GM19351 (cell line): Measurements from ENCODE around the gene SSTR3.
"Not testable (repeated sequence)": the region's sequence is repeated elsewhere in the genome, so short reads cannot be mapped to it uniquely, and the experiment has no call there.

Source experiments
- ATAC-seq: cut with Tn5 transposase; IDR thresholded peaks from one replicate; pipeline ENCODE4 v1.9.1; 2021; ENCODE audit warnings: mild to moderate bottlenecking, moderate library complexity; ENCODE audit not compliant: unreplicated experiment

The SSTR3 gene

DNA sequence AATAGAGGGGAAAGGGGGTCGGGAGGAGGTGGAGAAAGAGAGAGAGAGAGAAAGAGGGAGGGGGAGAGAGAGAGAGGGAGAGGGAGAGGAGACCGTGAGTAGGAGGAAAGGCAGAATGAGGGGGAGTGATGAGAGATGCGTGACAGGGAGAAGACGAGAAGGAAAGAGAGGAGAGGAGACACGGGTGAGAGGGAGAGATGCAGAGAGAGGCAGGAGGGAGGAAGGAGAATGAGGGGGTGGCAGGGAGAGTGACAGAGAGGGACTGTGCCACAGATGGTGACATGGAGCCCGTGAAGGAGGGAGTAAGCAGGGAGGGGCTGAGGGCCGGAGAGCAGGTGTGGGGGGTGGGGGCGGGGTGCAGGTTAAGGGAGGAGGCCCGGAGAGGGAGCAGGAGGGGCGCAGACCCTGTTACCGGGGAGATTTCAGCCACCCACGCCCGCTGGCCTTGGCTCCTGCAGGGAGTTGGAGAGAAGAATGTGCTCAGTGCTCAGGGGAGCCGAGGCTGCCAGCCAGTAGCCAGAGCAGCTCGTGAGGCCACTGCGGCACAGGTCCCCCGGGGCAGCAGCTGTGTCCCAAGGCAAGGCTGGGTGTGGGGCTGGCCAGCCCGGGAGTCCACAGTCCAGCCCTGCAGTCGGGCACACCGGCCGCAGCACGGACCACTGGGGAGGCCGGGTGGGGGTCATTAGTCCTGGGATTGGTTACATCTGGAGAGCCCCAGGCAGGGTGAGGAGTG is at the start of gene SSTR3:
Gene SSTR3, minus strand, starts transcription at position 304 of the 733 bp plus-strand sequence. CDS start 4,674 bp downstream, outside the sequence.
- ATAC-seq, result no peak

DNA sequence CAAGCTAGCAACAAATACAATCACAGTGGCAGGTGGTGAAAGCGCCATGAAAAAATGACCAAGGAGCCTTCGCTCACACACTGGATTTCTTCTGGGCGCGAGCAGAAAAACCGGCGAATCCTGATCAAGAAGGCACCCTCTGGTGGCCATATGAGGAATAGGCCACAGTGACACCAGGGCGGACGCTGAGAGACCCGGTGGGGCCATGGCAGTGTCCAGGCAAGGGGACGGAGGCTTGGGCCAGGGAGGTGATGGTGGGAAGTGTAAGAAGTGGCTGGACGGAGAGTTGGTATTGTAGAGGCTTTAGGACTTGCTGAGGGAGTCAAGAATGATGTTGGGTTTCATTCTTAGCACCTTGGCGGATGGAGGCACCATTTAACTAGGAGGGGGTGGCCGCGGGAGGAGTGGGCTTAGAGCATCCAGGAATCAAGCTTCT is 48.6 kb upstream of the SSTR3 start:
- ATAC-seq, result no peak

DNA sequence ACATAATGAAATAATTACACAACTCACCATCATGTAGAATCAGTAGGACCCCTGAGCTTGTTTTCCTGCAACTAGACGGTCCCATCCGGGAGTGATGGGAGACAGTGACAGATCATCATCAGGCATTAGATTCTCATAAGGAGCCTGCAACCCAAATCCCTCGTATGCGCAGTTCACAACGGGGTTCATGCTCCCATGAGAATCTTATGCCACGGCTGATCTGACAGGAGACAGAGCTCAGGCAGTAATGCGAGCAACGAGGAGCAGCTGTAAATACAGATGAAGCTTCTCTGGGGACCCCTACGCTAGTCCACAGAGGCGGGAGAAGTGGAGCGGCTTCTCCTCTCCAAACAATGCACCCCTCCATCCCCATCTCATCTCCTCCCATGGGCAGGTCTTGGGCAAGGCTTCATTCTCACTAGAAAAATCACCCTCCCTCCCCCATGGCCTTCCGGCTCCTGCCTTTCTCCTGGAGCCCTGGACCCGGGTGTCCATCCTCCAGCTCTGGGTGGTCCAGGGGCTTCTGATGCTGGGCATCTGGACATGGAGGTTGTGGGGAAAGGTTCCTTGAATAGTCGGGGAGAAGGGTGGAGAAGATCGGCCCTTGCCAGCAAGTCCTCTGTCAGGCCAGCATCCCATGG is 48.0 kb upstream of the SSTR3 start:
- ATAC-seq, result no peak

DNA sequence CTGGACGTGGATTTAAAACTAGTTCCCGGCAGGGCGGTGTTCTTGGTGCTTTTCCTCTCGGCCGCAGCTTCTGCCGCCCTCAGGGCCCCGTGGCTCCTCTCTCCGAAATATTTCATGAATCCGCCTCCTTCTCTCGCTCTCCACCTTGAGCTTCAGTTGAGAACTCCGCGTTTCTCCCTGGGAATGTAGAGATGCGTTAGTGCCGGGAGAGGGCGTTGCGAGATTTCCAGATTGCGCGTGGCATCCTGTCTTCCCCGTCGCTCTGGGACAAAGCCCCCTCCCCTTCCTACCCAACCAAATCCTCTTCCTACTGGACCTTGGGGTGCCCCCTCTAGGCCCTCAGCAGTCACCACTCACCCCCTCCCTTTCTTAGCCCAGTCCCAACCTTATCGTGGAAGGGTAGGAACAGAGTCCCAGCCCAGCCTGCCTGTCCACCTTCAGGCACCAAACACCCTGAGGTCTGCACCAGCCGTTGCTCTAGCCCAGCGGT is 47.3 kb upstream of the SSTR3 start:
- no peak for ATAC-seq

DNA sequence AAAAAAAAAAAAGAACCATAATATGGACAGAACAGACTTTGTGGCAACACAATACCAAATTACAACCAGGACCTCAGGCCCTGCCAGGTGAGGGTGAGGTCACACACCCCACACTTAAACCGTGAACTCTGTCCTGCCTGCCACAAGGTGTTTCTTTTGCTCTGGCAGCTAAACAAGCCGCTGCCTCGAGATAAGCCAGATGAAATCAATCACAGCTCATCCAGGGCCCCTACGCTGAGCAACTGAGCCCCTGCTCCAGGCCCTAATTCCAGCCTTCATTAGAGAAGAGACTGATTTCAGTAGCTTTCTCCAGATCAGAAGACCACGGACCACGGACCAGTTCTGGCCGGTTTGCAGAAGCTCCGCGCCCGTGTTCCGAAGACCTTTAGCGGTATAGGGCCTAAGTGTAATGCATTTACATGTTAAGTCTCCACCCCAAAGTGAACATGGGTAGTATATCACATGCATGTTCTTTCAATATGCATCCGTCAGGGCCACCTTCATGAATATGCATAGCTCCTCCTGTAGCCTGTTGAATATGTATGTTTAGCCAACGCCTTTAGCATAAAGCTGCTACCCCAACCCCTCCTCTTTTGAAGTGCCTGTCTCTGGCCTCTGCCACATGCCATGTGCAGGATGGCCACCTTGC is 46.6 kb upstream of the SSTR3 start:
- no peak for ATAC-seq

DNA sequence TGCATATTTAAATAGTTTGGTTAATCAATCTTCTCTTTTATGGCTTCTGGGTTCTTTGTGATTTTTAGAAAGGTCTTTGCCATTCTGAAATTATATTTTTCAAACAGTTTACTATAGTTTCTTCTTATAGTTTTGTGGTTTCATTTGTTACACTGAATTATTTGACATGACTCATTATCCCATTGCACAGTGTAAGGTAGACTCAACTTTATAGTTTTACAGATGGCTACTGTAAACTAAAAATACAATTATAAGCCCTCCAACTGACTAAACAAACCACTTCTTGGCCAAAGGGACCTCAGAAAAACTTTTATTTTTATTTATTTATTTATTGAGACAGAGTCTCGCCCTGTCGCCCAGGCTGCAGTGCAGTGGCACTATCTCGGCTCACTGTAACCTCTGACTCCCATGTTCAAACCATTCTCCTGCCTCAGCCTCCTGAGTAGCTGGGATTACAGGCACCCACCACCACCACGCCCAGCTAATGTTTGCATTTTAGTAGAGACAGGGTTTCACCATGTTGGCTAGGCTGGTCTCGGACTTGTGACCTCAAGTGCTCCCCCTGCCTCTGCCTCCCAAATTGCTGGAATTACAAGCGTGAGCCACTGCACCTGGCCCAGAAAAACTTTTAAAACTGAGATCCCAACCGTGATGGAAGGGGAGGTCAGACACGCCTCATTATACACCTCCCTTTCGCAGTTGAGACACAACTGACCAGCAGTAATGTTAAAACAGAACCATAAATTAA is 45.9 kb upstream of the SSTR3 start:
- ATAC-seq, result no peak

DNA sequence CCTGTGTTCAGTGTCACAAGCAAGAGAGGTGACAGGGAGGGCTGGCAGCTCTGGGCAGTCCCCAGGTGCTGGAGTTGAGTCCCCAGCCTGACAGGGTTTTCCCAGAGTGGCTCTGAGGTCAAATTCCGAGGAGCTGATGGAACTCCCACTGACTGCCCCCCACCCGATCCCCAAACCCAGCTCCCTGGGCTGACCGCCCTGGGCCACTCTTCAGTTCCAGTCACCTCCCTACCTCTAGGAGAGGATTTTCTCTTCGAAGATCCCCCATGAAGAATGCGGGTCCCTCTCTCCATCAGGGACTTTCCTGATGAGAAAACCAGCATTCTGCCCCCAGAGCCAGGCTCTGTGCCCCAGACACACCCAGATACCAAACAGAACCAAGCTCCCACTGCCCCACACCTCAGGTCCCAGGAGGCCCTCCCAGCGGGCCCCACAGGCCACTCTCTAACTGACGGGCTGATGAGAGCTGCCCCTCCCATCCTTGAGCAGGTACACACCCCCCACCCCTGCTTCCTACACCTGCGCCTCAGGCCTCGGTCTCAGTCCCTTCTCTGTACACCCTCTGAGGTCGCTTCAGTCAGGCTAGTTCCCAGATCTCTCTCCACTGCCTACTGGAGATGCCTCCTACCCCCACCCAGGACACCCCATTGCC is 43.9 kb upstream of the SSTR3 start:
- no peak for ATAC-seq

DNA sequence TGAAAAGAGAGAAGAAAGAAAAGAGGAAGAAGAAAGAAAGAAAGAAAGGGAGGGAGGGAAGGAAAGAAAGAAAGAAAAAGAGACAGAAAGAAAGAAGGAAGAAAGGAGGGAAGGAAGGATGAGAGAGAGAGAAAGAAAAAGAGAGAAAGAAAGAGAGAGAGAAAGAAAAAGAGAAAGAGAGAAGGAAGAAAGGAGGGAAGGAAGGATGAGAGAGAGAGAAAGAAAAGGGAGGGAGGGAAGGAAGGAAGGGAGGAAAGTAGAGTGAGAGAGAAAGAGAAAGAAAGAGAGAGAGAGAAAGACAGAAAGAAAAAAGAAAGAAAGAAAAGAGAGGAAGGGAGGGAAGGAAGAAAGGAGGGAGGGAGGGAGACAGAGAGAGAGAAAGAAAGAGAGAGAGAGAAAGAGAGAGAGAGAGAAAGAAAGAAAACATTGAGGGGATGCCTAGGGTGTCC is 43.3 kb upstream of the SSTR3 start:
- ATAC-seq, result no peak

DNA sequence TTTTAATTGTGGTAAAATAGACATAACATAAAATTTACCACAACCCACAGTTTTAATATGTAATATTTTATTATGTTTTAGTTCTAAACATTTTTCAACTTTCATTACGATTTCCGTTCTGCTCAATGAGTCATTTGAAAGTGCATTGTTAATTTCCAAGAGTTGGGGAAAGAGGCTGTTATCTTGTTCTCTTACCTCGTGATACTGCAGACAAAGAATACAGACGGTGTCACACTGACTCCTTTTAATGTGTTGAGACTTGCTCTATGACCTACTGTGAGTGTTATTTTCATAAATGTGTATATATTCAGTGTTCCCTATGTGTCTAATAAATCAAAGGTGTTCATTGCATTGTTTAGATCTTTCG is 42.6 kb upstream of the SSTR3 start:
- no peak for ATAC-seq

DNA sequence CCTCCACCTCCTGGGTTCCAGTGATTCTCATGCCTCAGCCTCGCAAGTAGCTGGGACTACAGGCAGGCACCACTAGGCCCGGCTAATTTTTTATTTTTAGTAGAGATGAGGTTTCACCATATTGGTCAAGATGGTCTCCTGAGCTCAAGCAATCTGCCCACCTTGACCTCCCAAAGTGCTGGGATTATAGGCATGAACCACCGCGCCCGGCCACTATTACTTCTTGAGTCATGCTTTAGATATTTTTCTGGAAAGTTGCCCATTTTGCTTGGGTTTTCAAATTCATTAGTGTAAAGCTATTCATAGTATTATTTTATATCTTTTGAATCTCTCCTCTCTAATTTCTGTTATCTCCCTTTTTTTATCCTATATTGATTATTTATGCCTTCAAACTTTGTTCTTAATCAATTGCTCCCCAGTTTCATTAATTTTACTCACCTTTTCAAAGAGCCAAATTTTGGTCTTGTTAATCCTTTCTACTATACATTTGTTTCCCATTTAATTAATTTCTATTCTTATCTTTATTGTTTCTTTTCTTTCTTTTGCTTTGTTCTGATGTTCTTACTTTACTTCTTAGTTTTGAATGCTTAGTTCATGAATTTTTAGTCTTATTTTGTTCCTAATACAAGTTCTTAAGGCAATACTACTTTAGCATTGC is 42.1 kb upstream of the SSTR3 start:
- ATAC-seq, result no peak

DNA sequence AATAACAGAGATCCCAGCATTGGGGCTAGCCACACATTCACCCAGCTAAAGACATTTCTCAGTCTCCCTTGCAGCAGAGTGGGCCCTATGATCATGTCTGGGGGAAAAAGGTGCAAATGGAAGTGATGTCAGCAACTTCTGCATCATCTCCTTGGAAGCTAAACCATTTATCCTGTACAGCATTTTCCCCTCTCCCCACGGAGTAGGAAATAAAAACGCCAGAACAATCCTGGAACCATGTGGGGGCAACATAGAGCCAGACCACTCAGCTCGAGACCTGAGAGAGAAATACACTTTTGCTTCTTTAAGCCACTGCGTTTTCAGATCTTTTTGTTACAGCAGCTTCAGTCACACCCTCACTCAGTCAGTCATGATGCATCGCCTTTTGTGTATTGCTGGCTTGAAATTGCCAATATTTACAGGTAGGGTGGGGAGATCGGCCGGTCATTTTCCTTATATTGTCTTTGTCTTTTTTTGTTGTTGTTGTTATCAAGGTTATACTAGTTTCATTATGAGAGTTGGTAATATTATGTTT is 40.9 kb upstream of the SSTR3 start:
- no peak for ATAC-seq

DNA sequence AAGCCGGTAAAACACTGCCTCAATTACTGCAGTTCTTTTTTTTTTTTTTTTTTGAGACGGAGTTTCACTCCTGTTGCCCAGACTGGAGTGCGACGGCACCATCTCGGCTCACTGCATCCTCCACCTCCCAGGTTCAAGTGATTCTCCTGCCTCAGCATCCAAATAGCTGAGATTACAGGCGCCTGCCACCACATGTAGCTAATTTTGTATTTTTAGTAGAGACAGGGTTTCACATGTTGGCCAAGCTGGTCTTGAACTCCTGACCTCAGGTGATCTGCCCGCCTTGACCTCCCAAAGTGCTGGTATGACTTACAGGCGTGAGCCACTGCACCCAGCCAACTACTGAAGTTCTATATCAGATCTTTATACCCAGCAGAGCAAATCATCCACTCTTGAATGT is 39.6 kb upstream of the SSTR3 start:
- not testable (repeated sequence) for ATAC-seq

DNA sequence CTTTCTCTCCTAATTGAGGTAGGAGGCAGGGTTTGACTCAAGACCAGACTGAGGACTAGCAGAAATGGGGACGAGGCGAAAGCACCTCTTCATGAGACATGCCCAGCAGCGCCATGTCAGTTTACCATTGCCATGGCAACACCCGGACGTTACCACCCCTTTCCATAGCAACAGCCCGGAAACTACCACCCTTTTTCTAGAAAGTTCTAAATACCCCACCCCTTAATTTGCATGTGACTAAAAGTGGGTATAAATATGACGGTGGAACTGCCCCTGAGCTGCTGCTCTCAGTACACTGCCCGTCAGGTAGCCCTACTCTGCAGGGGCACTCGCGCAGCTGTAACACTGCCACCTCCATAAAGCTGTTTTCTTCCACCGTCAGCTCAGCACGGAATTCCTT is 37.7 kb upstream of the SSTR3 start:
- ATAC-seq, result no peak

DNA sequence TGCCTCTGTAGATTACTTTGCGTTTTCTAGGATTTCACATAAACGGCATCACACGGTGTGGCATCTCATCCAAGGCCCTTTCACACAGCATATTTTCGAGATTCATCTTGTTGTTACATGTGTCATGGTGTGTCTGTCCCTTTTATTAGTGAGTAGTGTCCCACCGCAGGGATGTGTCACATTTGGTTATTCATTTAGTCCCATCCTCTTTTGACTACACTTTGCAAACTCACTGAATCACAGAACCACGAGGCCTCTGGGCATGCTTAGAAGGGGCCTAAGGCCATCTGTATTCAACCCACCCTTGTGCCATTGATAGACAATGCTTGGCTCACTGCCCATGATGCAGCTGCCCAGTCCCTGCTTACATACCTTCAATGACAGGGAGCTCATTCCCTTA is 36.0 kb upstream of the SSTR3 start:
- ATAC-seq, result no peak

DNA sequence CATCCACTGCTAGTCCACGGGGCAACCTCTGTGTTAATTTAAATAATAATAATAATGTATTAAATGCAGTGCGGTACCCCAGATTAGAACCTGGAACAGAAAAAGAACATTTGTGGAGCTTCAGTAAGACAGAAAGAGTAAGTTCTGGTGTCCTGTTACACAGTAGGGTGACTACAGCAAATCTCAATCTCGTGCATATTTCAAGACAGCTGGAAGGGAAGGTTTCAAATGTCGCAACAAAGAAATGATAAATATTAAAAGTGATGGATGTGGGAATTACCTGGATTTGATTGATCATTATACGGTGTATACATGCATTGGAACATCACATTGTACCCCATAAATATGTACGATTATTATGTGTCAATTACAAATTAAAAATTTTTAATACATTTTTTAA is 33.5 kb upstream of the SSTR3 start:
- ATAC-seq, result no peak

DNA sequence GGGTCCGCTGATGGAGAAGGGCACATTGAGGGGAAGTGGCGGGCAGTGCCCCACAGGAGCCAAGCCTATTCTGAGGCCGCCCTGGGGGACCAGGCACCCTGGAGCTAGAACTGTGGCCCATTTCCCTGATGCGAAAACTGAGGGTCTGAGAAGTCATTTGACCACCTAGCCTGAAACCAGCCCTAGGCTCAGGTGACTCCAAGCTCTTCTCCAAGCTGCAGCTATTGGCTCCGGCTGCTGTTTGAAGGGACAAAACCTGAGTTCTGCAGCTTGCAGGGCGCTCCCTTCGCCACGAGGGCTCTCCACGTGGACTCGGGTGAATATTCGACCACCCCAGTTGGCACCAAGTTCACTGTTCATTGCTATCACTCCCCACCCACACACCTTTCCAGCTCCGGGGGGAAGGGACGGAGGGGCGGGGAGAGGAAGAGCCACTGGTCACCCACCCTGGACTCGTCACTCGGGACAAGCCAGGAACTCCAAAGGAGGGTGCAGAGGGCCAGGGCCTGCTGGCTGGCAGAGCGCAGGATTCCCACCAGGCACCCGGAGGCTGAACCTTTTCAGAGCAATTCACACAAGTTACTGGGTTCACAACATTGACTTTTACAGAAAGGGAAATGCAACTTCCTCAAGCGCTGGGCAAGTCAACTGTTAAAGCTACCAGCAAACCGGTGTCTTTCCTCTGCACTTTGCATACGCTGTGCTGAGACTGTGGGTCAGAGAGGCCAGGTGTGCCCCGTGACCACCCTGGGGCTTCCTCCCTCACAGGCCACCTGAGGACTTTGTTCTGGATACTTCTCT is 32.8 kb upstream of the SSTR3 start:
- ATAC-seq, result no peak

DNA sequence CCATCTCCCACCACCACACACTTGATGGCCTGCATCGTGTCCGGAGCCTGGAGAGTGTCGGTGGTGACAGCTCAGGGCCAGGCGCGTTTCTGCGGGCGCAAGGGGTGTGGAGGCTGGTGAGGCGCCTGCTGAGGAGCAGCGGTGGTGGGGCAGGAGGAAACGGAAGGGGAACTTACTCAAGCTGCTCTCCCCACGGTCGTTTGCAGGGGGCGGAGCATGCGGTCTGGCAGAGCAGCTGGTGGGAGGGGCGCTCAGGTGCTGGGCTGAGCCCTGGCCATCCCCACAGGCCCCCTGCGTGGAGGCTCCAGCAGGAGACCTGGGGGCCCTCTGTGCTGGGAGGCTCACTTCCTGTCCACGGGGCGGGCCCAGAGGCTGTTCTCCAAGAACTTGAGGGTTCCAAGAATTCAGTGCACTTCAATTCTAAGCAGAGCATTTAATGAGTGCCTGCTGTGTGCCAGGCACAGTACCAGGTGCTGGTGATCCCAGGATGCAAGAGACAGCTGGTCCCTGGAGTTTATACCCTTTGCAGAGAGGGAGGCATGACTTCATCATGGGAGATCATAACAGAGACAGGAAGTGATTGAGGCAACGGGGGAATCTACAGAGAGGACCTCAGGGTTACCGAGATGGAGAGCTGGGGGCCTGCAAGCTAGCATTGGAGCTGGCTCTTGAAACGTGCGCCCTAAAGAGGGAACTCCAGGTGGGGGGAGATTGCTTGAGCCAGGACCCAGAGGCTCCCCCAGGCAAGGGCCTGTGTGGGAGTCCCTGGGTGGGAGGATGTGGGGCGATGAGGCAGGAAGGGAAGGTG is 32.0 kb upstream of the SSTR3 start, which contains the start of gene RAC2:
Gene RAC2, minus strand, starts transcription at position 156 of the 808 bp plus-strand sequence. Its CDS starts 121 bp downstream, at position 35.
- ATAC-seq, result peak; percentile 51
